GM12891 (cell line): ENCODE measurements around the gene MELK.

Source experiments
- DNase-seq: peaks from one replicate; pipeline ENCODE4 v3.0.0; 2011; ENCODE audit warnings: low spot score; ENCODE audit not compliant: insufficient read length
- FAIRE-seq: peaks from 2 replicates; lab custom pipeline; 2011; peaks lifted over from hg19 to GRCh38; lab: Jason Lieb, UNC
- PAX5 ChIP-seq: IDR thresholded peaks from 2 replicates; pipeline ENCODE4 v1.6.1; 2011; ENCODE audit warnings: low read length, moderate library complexity, mild to moderate bottlenecking; ENCODE audit not compliant: insufficient read depth, severe bottlenecking
- POLR2A ChIP-seq: IDR thresholded peaks from 2 replicates; pipeline ENCODE4 v1.6.1; 2011; ENCODE audit warnings: low read depth, low read length, control low read depth
- POLR2AphosphoS5 ChIP-seq: IDR thresholded peaks from 2 replicates; pipeline ENCODE4 v1.6.1; 2011; ENCODE audit warnings: low read depth, low read length, control low read depth
- POU2F2 ChIP-seq: IDR thresholded peaks from 2 replicates; pipeline ENCODE4 v1.6.1; 2011; ENCODE audit warnings: low read depth, mild to moderate bottlenecking, control low read depth, low read length, moderate library complexity
- SPI1 ChIP-seq: IDR thresholded peaks from 2 replicates; pipeline ENCODE4 v1.6.1; 2011; ENCODE audit warnings: low read depth, low read length, control low read depth
- TAF1 ChIP-seq: IDR thresholded peaks from 2 replicates; pipeline ENCODE4 v1.6.1; 2011; ENCODE audit warnings: low read depth, low read length, control low read depth

MELK gene

GRCh38 chr9:36584620-36585460, 12.1 kb downstream of the MELK start:
- no peak for TF ChIP-seq TAF1
- FAIRE-seq, result no peak
- no peak for DNase-seq

GRCh38 chr9:36590231-36590630, 17.5 kb downstream of the MELK start:
- no peak for DNase-seq
- FAIRE-seq, result no peak

GRCh38 chr9:36592801-36593583, 20.3 kb downstream of the MELK start:
- FAIRE-seq (no peak), DNase-seq (no peak)
- TF ChIP-seq POLR2A (no peak), POLR2AphosphoS5 (no peak), SPI1 (no peak), PAX5 (no peak), POU2F2 (no peak), TAF1 (no peak)

More at GRCh38 chr9:36590231-36590630, 17.5 kb downstream of the MELK start:
- TF ChIP-seq POU2F2 (no peak), POLR2A (no peak), SPI1 (no peak), TAF1 (no peak), PAX5 (no peak)

GRCh38 chr9:36594213-36594612, 21.5 kb downstream of the MELK start:
- FAIRE-seq, result no peak
- TF ChIP-seq POLR2AphosphoS5 (no peak), TAF1 (no peak), PAX5 (no peak), SPI1 (no peak), POU2F2 (no peak)
- no peak for DNase-seq

GRCh38 chr9:36597412-36598178, 24.9 kb downstream of the MELK start:
- FAIRE-seq (peak; percentile 72), DNase-seq (peak; percentile 27)
- no peak for TF ChIP-seq POLR2AphosphoS5
- no peak for TF ChIP-seq TAF1
- no peak for TF ChIP-seq SPI1
- TF ChIP-seq POLR2A, result no peak
- no peak for TF ChIP-seq POU2F2
- no peak for TF ChIP-seq PAX5

- TF ChIP-seq SPI1, result no peak
- TF ChIP-seq TAF1, result no peak
- TF ChIP-seq POU2F2, result no peak
- no peak for TF ChIP-seq POLR2A
- no peak for TF ChIP-seq POLR2AphosphoS5
- TF ChIP-seq PAX5, result no peak
- no peak for FAIRE-seq
- DNase-seq, result no peak
Observed at GRCh38 chr9:36598273-36598672, 25.6 kb downstream of the MELK start.

GRCh38 chr9:36603006-36603405, 30.3 kb downstream of the MELK start:
- no peak for FAIRE-seq
- TF ChIP-seq POU2F2 (no peak), TAF1 (no peak), SPI1 (no peak), PAX5 (no peak), POLR2AphosphoS5 (no peak), POLR2A (no peak)
- DNase-seq, result peak; percentile 7

- no peak for DNase-seq
- no peak for FAIRE-seq
Observed at GRCh38 chr9:36609306-36609705, 36.6 kb downstream of the MELK start.

GRCh38 chr9:36622121-36622520, 49.4 kb downstream of the MELK start:
- no peak for TF ChIP-seq SPI1
- no peak for TF ChIP-seq POLR2AphosphoS5
- TF ChIP-seq POLR2A, result no peak
- TF ChIP-seq TAF1, result no peak
- no peak for TF ChIP-seq POU2F2
- TF ChIP-seq PAX5, result no peak
- FAIRE-seq (no peak), DNase-seq (no peak)

More at GRCh38 chr9:36609306-36609705, 36.6 kb downstream of the MELK start:
- no peak for TF ChIP-seq TAF1
- TF ChIP-seq POU2F2, result no peak
- TF ChIP-seq SPI1, result no peak
- no peak for TF ChIP-seq POLR2A
- no peak for TF ChIP-seq POLR2AphosphoS5
- no peak for TF ChIP-seq PAX5
